GM21737 (cell line): ENCODE measurements around the gene RFFL.
"Not testable (repeated sequence)": the region's sequence is repeated elsewhere in the genome, so short reads cannot be mapped to it uniquely, and the experiment has no call there.

Experiments
- ATAC-seq: cut with Tn5 transposase; IDR thresholded peaks from one replicate; pipeline ENCODE4 v1.9.1; 2021; ENCODE audit warnings: mild to moderate bottlenecking, moderate library complexity; ENCODE audit not compliant: unreplicated experiment

RFFL gene, protein sequence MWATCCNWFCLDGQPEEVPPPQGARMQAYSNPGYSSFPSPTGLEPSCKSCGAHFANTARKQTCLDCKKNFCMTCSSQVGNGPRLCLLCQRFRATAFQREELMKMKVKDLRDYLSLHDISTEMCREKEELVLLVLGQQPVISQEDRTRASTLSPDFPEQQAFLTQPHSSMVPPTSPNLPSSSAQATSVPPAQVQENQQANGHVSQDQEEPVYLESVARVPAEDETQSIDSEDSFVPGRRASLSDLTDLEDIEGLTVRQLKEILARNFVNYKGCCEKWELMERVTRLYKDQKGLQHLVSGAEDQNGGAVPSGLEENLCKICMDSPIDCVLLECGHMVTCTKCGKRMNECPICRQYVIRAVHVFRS

DNA sequence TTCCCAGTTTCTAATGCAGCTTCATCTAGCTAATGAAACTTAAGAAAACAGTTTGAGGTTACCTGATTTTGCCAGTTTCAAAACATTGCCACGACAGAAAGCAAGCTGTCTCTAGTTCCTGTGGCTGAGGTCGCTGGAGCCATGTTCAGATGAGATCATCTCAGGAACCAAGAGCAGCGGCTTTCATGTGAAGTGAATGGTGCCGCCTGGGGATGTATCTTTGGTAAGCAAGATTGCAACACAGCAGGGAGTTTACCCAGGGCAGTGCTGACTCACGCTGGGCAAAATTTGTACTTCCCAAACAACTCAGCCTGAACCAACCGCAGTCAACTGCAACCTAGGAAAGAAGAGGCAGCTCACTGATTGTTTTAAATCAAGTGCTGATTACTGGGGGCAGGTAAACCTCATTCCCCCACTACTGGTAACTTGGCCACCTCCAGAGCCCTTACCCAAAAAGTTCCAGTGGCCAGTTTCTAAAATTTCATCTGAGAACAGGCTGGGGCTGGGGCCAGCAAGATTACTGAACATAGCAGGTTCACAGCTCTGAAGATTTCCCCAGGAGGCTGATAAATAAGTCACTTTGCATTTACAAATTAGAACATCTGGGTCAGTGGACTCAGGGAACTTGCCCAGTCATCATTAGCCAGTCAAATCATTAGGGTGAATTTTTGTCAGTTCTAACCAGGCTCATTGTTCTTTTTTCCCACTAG, at the start of gene RFFL:
TSS of gene RFFL (minus strand) at position 194 of the 710 bp plus-strand sequence. CDS start 37,154 bp downstream, outside the sequence.
- peak; percentile 79 for ATAC-seq

DNA sequence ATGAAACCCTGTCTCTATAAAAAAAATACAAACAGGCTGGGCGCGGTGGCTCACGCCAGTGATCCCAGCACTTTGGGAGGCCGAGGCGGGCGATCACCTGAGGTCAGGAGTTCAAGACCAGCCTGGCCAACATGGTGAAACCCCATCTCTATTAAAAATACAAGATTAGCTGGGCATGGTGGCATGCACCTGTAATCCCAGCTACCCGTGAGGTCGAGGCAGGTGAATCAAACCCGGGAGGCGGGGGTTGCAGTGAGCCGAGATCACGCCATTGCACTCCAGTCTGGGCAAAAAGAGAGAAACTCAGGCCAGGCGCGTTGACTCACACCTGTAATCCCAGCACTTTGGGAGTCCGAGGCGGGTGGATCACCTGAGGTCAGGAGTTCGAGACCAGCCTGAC, 47.3 kb upstream of the RFFL start:
- not testable (repeated sequence) for ATAC-seq

GRCh38 chr17:35104844-35105450, 41.4 kb upstream of the RFFL start:
- ATAC-seq: no peak

- ATAC-seq: no peak
Measured at GRCh38 chr17:35103271-35103670, 39.8 kb upstream of the RFFL start.

- ATAC-seq: no peak
Measured at GRCh38 chr17:35101725-35102124, 38.2 kb upstream of the RFFL start.

GRCh38 chr17:35101036-35101435, 37.5 kb upstream of the RFFL start:
- no peak for ATAC-seq

GRCh38 chr17:35099908-35100307, 36.4 kb upstream of the RFFL start:
- ATAC-seq: no peak

- ATAC-seq: no peak
Measured at GRCh38 chr17:35097776-35098175, 34.3 kb upstream of the RFFL start.

GRCh38 chr17:35095741-35096140, 32.2 kb upstream of the RFFL start:
- ATAC-seq: no peak

DNA sequence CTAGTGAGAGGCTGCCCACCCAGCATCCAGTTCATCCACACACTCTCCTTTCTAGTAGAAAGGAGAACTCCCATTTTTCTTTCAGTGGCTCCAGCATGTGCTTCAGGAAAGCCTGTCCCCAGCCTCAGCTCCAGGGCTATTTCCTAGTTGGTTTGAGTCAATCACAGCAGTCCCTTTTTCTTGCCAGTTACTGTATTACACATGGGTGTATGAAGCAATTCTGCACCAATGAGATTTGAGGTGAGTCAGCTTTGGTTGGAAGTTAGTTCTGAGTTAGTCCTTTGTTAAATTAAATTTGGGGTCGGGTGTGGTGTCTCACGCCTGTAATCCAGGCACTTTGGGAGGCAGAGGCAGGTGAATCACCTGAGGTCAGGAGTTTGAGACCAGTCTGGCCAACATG, 31.4 kb upstream of the RFFL start:
- ATAC-seq: no peak

- ATAC-seq: not testable (repeated sequence)
Measured at GRCh38 chr17:35090707-35091106, 27.2 kb upstream of the RFFL start.

GRCh38 chr17:35089586-35090296, 26.2 kb upstream of the RFFL start:
- ATAC-seq: no peak

DNA sequence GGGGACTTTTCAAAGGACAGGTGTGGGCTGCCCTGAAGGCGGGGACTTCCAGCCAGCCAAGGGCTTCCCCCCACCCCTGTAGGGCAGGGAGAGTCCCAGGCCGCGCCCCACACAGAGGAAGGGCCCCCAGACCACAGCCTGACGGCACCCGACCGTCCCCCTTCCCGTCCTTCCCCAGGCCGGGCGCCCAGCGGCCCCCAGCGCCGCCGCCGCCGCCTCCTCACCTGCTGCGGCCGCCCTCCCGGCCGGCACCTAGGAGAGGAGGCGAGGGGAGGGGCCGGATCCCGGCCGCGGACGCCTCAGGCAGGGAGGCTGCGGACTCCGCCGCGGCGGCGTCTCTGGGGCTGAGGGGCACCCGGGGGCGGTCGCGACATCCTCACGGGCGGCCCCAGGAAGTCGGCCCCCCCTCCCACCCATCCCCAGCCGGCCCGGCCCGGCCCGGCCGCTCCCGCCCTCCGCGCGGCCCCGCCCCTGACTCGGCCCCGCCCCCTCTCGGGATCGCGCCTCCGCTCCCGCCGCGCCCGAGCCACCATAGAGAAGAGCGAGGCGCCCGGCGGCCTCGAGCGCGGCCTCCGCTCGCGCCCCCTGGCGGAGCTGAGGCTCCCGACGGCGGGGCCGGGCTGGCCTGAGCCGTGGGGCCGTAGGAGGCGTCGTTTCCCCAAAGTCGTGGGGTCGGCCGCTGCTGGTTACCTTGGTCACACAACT, 25.5 kb upstream of the RFFL start:
- ATAC-seq: peak; percentile 66

DNA sequence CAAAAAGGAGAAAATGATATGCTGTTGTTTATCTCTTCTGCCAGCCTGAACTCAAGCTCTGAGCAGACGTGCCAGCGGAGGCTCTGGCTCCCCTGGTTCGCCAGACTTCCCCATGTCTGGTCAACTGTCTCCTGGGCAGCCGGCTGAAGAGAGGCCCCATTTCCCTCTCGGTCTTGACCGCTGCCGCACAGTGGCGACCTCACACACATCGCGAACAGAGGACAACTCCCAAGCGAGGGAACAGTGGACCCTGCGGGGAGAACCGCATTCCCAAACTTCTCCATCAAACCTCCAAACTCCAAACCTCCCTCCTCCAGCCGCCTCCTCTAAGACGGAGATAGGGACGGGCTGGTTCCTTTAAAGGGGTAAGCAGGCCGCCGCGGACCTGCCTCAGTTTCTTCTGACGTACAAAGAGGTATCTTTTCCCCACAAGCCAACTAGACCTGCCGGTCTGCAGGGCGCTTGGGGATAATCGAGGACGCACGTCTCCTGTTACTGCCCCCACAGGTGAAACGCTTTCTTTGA, 24.9 kb upstream of the RFFL start:
- no peak for ATAC-seq

DNA sequence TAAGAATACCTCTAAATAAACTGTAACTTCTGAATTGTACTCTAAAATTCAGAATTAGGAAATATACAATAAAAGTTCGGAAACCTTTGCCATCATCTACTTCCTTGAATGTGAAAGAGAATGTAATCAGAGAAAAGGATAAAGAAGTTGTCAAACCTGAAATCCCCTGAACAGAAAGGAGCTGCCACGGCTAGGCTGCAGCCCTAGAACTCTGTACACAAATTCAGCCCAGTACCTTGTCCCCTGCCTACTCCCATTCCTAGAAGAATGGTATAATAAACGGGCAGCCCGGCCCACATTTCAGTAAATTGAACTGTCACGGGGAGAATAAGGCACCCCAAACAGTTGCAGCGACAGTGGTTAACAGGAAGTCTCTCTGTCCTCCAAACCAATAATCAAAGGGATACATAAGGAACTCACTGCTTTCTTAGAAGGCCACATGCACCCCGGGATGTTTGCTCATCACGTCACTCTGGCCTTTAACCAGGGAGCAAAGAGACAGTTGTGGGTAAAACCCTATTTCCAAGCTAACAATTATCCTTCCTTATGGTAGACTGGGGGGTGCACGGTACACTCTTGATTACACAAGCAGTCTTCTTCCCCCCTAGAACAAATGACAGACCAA, 24.3 kb upstream of the RFFL start:
- no peak for ATAC-seq

DNA sequence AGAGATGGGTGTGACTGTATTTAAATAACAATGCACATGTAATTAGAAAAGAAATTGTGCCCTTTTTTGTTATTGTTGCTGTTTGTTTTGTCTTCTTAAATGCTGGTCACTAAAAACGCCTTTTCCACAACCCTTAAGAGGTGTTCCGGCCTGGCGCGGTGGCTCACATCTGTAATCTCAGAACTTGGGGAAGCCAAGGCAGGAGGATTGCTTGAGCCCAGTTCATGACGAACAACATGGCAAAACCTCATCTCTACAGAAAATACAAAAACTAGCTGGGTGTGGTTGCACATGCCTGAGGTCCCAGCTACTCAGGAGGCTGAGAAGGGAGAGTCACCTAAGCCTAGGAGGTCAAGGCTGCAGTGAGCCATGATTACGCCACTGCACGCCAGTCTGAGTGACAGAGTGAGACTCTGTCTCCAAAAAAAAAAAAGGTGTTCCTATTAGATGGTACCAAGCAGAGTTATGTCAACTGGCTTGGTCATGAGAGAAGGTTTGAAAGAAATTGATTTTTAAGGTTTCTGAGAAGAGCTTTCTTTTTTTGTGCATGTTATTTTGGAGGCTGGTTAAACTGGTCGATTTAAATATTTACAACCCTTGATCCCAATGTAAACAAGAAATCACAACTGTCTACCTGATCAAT, 23.5 kb upstream of the RFFL start:
- no peak for ATAC-seq

GRCh38 chr17:35086164-35086563, 22.7 kb upstream of the RFFL start:
- ATAC-seq: no peak

GRCh38 chr17:35084987-35085386, 21.5 kb upstream of the RFFL start:
- no peak for ATAC-seq

DNA sequence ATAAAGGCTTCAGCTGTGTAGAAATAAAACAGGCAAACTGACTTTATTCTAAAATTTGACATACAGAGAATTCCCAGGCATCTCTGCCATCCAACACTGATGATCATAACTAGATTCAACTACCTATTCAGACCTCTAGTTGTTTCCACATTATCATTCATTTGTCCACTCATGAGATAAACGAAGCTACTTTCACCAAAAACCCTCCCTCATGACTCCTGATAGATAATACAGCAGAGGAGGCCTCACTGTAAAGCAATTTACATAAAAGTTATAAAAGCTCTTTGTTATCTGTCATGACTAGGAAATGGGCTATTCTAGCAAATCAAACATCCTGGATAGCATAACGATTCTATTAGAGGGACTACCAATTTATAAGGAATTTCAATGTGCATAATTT, 19.6 kb upstream of the RFFL start:
- ATAC-seq: no peak
